NOMO-1 treated with DMSO at 0.1 percent for 48 hours (cell line): ENCODE results near the gene TUBGCP6.
A peak's percentile ranks its signal among the peaks of the same experiment; 100 is the strongest.

Experiments used
- DNase-seq: peaks from one replicate; lab custom pipeline; 2025; ENCODE audit not compliant: unreplicated experiment; lab: John Stamatoyannopoulos, UW

TUBGCP6 gene

DNA sequence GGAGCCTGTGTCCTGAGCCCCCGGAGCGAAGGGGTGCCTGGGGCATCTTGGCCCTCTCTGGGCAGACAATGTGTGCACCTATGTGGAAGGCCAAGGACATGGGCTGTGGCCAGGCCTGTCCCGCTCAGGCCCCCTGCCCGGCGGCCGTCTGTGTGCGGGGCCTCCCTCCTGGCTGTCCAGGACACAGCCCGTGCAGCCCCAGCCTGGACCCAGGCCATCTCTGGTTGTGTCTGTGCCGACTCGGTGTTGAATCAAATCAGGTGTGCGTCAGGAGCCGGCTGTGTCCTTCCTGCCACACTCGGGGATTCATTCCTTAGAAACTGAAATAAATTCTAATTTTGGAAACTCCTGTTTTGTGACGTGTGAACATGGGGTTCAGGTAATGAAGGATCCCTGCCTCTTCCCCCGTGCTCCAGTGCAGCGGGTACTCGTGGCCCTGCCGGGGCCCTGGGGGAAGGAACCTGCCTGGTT is 45.5 kb downstream of the TUBGCP6 start:
- DNase-seq = no peak

DNA sequence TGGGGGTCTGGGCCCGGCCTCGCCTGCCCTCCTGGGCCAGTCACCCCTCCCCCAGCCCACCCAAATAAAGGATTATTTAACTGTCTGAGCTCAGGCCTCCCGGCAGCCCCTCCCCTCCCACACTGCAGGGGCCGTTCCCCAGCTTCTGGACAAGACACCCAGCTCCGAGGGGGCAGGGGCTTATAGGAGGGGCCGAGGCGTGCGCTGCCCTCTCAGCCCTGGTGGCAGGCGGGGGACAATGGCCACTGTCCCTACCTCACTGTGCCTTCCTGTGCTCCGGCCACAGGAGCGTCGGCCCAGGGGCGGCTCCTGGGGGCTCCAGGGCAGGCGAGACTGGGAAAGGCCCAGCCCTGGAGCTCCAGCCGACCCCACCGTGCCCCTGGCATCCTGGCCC is 46.2 kb downstream of the TUBGCP6 start:
- no peak for DNase-seq

DNA sequence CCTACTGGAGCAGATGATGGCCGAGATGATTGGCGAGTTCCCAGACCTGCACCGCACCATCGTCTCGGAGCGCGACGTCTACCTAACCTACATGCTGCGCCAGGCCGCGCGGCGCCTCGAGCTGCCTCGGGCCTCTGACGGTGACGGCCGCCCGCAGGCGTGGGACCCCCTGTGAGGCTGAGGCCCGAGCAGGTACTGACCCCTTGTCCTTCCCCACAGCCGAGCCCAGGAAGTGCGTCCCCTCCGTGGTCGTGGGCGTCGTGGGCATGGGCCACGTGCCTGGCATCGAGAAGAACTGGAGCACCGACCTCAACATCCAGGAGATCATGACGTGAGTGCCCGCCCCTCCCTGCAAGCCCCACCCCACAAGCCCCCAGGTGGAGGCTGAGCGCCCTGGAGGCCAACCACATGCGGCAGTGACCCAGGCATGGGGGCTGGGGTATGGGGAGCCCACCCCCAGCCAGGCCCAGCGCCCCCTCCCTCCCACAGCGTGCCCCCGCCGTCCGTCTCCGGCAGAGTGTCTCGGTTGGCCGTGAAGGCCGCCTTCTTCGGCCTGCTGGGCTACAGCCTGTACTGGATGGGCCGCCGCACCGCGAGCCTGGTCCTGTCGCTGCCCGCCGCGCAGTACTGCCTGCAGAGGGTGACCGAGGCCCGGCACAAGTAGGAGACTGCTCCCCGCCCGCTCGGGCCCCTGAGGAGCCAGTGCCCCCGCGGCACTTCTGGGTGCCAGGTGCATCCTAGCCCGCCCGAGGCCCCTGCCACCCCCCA is 46.8 kb downstream of the TUBGCP6 start:
- DNase-seq = no peak

DNA sequence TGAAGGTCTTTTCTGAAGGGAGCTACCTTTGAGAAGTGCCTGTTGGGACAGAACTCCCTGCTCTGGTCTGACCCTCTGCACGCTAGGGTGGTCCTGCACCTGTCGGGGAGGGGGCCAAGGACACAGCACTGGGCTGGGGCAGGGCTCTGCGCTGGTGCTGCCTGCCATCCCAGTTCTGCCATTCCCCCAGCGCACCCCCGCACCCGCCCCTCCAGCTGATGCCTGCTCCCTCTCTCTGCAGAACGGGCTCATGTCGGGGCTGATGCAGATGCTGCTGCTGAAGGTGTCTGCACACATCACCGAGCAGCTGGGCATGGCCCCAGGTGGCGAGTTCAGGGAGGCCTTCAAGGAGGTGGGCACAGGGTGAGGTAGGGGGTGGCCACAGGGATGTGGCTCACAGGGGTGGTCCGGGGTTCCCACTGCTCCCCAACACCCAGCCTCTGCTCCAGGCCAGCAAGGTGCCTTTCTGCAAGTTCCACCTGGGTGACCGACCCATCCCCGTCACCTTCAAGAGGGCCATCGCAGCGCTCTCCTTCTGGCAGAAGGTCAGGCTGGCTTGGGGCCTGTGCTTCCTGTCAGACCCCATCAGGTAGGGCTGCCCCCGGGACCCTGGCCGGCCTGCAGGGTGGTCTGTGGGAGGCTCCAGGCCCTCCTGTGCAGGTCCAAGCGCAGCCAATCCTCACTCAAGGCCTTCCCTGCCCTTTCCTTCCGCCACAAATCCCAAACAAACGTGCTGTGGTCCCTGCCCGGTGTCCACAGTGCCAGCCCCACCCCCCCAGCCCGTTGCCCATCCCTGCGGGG is 47.6 kb downstream of the TUBGCP6 start:
- DNase-seq = no peak

DNA sequence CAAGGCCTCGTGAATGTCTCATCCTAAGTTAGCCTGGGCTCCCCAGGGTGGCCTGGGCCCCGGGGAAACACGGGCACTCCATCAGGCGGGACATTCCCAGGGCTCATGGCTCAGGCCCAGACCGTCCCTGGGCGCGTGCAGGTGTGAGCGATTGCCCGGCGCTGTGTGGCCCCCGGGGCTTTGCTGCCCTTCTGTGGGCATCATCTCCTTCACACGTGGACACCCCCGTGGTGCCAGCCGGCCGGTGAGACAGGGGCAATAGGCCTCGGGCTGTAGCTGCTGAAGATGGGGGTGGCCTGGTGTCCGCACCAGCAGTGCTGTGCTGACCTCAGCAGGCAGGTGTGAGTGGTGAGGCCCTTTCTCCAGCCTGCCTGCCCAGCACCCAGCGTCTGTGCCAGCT is 48.6 kb downstream of the TUBGCP6 start:
- no peak for DNase-seq

DNA sequence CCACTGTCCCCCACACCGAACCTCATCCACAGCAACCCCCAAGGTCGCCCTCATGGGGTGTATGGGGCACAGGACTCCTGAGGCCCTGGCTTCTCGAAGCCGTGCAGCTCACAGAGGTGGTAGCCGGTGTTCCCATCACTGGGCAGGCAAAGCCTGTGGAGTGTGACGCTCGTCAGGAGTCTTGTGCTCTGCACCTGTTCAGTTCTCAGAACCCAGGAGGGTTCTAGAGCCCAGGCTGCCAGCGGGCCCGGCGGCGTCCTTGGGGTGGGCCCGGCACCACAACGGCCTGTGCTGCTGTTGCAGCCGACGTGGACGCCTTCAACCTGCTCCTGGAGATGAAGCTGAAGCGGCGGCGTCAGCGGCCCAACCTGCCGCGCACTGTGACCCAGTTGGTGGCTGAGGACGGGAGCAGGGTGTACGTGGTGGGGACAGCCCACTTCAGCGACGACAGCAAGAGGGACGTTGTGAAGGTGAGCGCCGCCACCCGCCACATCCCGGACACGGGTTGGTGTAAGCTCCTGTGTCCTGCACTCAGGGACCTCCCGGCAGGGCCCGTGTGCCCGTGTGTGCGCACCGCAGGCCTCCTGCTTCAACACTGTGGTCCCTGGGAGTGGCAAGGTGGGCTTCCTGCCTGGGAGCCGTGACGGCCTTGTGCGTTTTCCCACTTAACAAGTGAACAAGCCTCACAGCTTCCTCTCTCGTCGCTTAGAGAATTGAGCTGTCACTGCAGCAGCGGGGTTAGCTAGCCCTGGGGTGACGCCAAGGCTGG is 50.6 kb downstream of the TUBGCP6 start:
- DNase-seq = no peak

DNA sequence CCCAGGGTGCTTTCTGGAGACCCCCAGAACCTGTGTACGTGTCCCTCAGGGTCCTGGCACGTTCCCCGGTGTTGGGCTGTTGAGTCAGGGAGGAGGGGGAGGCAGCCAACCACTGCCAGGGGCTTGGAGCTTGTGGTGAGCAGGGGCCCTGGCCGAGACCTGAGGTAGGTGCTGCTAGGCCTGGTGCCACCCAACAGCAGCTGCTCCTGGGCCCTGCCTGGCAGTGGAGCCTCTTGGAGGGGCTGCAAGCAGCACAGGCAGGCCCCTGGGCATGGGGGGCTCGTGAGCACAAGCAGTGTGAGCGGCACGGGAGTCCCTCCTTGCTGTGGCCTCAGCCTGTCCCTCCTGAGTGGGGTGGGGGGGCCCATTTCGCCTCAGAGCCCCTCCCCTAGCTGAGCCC is 51.2 kb downstream of the TUBGCP6 start:
- no peak for DNase-seq

DNA sequence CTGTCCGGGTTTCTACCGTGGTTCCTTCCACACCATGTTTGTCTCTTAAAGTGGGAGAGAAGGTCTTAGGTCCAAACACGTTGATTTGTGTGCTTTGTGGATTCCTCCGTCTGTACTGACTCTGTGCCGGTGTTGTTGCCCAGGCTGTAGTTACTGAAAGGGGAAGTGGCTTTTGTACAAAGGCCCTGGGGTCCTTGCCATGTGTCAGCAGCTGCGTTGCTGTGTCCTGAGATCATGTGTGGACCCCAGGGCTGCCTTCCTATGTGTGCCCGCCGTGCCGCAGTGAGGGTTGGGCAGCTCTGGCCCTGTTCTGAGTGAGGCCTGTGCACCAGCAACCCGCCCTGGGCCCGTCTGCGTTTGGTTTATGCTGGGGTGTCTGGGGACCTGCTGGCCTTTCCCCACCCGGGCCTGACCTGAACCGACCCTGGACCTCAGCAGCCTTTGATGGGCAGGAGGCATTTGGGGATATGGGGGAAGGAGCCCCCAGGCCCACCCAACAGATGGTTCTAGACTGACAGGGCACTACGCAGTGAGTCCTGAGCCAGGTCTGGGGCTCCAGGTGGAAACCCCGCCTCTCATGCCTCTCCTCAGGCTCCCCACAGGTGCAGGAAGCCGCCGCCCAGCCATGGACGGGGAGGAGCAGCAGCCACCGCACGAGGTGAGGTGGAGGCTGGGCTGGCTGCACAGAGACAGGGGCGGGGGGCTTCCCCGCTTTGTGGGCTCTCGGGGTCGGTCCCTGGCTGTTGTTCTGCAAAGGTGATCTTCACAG is 52.2 kb downstream of the TUBGCP6 start:
- DNase-seq = peak; percentile 42

DNA sequence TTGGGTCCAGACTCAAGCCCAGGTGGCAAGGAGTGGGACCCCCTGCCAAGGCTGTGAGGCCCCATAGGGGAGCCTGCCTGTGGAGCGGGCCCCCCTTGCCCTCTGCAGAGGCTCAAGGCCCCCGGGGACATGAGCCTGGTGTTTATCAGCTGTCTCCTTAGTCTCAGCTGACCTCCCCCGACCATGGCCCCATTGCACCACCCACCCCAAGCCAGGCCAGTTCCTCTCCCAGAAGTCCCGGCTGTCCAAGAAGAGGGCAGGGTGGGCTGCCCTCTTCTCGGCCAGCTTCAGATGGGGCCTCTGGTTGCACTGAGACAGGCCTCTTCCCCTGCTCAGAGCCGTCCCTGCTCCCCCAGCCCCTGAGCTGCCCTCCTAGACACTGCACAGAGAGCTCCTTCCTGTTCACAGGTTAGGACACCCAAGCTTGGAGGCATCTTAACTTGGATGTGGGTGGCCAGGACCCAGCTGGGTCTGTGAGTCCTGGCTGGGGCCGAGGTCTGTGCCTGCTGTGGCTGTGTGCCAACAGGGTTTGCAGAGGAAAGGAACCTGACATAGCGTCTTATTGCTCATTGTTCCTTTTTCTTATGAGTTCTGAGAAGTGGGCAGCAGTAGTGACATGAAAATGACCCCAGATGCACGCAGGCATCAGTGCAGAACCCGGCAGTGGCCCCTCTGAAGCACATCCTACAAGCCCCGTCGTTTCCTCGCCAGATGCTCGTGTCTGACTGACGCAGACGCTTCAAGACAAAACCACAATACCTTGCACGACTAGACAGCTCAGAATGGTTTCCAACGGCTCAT is 53.7 kb downstream of the TUBGCP6 start:
- DNase-seq = peak; percentile 90

DNA sequence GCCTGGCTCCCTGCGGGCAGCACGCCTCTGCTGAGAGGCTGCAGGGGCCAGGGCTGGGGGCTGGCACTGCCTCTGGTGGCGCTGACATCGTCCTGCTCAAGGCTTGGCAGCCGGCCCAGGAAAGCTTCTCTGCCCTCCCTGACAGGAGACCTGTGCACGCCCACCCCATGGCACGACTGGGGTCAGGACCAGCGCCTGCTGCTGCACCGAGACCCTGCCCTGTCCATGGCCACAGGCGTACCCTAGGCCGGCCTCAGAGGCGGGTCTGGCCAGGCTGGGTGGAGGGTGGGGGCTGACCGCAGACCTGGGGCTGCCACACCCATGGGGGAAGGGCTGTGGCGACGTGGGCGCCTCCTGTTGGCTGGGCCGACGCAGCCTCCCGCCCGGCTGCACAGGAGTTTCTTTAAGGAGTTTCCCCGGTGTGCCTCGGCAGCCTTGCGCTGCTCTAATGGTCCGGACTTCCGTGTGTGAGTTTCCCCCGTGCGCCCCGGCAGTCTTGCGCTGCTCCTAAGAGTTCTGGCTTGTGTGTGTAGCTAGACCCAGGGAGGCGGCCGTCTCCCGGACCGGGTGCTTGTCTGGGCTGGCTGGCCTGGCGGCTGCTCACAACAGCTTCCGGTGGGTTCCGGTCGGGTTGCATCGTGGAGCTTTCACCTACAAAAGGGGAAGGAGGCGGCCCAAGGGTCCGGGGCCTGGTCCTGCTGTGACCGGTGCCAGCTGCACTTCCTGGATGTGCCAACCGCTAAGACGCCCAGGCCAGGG is 54.5 kb downstream of the TUBGCP6 start:
- peak; percentile 92 for DNase-seq

DNA sequence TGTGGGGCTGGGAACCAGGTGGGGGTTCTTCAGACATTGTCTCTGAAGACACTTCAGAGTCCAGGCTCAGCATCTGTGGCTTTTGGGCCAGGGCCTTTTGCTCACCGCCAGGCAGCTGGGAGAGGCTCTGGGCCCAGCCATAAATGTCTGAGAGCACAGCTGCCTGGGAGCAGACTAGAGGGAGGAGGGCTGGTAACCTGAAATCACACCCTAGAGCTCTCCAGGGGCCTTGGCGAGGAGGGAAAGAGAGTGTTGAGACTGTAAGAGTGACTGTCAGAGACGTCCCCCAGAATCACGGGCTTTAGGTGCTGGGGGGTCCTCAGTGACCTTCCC is 55.0 kb downstream of the TUBGCP6 start:
- DNase-seq = no peak

DNA sequence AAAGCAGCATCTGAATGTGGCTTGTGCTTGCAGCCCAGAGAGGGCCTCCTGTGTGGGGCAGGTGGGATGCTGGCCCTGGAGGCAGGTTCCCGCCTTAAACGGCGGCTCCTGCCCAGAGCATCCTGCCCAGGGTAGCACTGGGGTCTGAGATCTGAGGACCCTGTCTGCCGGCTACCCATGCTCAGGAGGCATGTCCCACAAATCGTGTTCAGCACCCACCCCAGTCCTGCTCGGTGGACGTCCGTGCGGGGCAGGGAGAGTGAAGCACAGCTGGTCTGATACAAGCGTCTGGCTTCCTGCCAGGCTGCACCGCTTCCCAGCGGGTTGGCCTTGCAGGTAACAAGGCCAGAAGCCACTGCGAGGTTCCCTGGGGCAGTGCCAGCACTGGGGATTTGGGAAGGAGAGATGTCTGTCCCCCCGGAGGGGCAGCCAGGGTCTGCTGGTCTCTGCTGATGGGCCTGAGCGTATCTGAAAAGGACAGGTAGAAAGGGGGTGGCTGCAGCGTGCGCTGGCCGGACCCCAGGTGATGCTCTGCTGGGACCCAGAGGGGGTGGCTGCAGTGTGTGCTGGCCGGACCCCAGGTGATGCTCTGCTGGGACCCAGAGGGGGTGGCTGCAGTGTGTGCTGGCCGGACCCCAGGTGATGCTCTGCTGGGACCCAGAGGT is 55.5 kb downstream of the TUBGCP6 start:
- DNase-seq = no peak

DNA sequence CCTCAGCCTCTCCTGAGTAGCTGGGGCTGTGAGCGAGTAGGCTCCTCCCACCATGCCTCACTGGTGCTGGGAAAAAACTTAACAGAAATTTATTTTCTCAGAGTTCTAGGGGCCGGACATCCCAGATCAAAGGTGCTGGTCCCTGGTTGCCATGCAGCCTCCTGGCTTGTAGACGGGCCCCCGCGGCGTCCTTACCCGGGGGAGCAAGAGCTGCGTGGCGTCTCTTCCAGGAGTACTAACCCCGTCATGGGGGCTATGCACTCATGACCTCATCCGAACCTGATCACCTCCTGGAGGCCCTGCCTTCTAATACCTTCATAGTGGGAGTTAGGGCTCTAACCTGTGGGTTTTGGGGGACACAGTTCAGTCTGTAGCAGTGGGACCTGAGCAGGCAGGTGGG is 56.5 kb downstream of the TUBGCP6 start:
- DNase-seq = no peak

DNA sequence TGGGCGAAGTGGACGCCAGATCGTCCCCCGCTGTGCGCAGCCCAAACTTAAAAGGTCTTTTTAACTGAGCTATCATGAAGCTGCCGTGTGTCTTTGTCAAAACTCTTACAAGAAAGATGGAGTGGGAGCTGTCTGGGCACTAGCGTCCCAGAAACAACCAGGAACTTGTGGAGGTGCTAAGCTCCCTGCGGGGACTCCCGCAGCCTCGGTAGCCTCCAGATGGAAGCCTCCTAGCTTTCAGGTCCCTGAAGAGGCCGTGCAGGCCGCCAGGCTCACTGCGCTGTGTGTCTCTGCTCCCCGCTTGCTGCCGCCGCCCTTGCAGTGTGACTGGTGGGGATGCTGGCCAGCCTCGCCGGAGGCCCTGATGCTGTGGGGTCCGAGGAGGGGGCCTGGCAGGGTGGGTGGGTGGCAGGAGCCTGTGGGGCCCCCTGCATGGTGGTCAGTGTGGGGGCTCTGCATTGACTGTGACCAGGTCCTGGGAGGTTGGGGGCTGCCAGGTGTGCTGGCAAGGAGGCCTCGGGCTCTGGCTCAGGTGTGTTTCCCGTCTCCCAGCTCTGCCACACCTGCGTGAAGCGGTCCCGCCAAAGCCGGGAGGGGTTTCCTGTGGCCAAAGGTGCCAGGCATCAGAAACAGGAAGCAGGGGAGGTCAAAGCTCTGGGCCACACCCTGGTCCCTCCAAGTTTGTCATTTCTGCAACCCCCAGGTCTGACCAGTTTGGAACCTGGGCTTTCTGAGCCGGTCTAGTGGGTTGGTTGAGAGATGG is 57.9 kb downstream of the TUBGCP6 start:
- no peak for DNase-seq

DNA sequence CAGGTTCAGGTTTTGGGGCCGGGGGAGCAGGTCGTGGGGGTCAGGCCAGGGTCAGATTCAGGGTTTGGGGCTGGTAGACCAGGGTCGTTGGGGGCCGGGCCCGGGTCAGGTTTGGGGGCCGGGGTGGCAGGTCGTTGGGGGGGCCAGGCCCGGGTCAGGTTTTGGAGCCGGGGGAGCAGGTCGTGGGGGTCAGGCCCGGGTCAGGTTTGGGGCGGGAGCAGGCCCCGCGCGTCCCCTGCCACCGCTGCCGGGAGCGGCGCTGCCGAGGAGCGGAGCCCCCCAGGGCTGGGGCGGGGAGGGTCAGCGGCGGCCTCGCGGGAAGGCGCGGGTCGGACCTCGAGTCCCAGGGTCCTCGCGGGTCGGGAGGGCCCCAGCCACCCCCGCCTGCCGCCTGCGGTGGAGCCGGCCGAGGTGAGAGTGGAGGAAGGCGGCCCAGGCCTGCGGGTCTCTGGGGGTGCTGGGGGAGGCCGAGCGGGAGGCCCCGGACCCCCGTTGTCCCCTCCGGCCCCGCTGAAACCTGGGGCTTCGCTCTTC is 58.6 kb downstream of the TUBGCP6 start:
- no peak for DNase-seq

DNA sequence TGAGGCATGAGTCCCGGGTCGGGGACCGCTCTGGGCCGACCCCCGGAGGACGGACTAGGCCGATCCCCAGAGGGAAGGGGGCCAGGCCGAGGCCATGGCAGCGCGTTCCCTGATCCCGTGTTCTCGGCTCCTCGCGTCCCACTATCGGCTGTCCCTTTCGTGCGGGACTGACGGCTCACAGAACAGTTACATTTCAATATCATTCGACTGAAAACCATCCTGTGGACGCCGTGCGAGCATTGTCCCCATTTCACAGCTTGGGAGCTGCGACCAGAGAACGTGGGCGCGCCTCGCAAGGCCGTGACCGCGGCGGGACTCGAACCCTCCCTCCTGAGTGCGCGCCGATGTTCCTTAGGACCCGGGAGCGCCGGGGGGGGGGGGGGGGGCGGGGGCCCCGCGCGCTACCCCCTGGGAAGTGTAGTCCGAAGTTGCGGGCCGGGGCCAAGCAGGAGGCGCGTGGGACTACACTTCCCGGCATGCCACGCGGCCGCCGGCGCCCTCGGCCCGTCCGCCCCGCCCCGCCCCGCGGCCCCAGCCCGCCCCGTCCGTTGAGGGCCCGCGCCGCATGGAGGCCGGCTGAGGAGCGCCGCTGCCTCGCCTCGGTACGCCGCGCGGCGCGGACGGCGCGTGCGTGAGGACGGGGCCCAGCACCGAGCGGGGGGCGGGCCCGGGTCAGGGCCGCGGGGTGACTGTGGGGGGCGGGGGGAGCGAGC is 59.3 kb downstream of the TUBGCP6 start, which contains the start of gene TRABD:
TSS of gene TRABD (plus strand) at position 539 of the 713 bp plus-strand sequence. CDS start 7,148 bp downstream, outside the sequence.
- peak; percentile 87 for DNase-seq

DNA sequence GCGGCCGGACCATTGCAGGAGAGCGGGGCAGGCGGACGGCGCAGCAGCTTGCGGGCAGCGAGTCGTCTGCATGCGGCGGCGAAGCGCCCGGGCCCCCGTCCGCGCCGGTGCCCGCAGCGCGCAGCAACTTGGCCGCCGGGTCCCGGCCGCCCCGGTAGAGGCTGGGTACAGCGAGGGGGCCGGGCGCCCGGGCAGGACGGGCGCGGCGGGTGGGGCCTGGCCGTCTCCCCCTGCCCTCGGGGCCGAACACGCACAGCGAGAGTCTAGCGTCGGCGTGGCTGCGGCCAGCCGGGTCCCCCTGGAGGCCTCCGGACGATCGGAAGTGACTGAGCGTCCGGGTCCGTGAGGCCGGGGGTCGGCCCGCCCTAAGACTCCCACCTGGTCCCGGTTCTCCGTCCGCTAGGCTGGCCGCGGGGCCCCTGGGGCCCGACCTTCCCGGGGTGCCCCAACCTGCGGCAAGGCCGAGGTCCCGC is 59.9 kb downstream of the TUBGCP6 start:
- DNase-seq = no peak
